ENCODE results near the gene RNPEP. TPM values are rescaled to one million over a fixed set of nuclear protein-coding genes. Genes with fewer than 3 reads are reported as not detected.

The RNPEP gene
- total and polyA plus RNA-seq, 2 of the 13 experiments (the other 11 are each of a cell fraction or from before 2014, with no cell fraction given): 20.6 to 38.4 TPM

GRCh38 chr1:201955009-201955728 lies 27.3 kb upstream of the RNPEP start, which contains the start of gene TIMM17A:
TSS of gene TIMM17A (plus strand) at chr1:201955503. CDS start at chr1:201955527, 24 bp downstream.
- WGBS (ENCODE audit: low lambda C conversion rate): under 1% methylated on average over 17 of the region's 43 CpGs
- H3K9ac ChIP-seq (ENCODE audit: insufficient read depth, low read depth, low read length): peak within 1 kb of the TSS; percentile 95
- POLR2A ChIA-PET: interaction anchor here (0.8 to 2.8 kb wide), 12 partner anchors 9 to 486 kb away, joined by 3 to 18 read pairs (median 4); partner anchors contain the start of genes ELF3, LMOD1 and PHLDA3
- peak within 1 kb of the TSS; percentile 71 to 95 (median 93) for H3K4me3 ChIP-seq (replicated peaks in 1 of 3; ENCODE audit: insufficient read depth in 1 of 3, low read depth in 2 of 3, low read length in 3 of 3)
- in situ Hi-C loops (cut with HindIII; ENCODE audit: extremely low pct_ligation_motif_present, low pct_unique_long_range_greater_than_20kb) (no loop called here), intact Hi-C loops (cut with micrococcal nuclease; ENCODE audit: unreplicated experiment) (loop anchor here (5.0 kb wide), 1 partner anchor 58 kb away; no protein-coding TSS in a partner anchor)
- H3K9me3 ChIP-seq (ENCODE audit: low read length): no peaks in the 10 kb centered on the region
- peak; percentile 95 for DNase-seq (ENCODE audit: low spot score)
- no TSS peak for BruUV-seq (replicated peaks)
- peaks cover 4 to 24% of the 10 kb centered on the region in 2 experiments; a peak in 4 of 5 replicates for H3K36me3 ChIP-seq (replicated peaks in 1 of 2; ENCODE audit: control insufficient read depth in 1 of 2, insufficient read depth in 2 of 2, low read length in 2 of 2)
- H3K4me2 ChIP-seq (ENCODE audit: low read depth, low read length): peak within 1 kb of the TSS; percentile 79
- no peaks in the 10 kb centered on the region for H4K20me1 ChIP-seq (ENCODE audit: insufficient read depth, low read length)
- peaks cover 0 to 3% of the 10 kb centered on the region in 2 experiments; a peak in 1 of 5 replicates for H3K27me3 ChIP-seq (ENCODE audit: control insufficient read depth in 1 of 2, insufficient read depth in 2 of 2, low read length in 2 of 2)
- H3K79me2 ChIP-seq (ENCODE audit: insufficient read depth, low read length): peaks cover 22% of the 10 kb centered on the region
- peak within 1 kb of the TSS; percentile 84 for H2AFZ ChIP-seq (ENCODE audit: low read length)
- peak within 1 kb of the TSS; percentile 76 for H3K27ac ChIP-seq (ENCODE audit: extremely low read length, insufficient read depth, low read length)
- H3K4me1 ChIP-seq (ENCODE audit: insufficient read depth, low read length): peaks cover 17% of the 10 kb centered on the region
- CTCF ChIA-PET (ENCODE audit: low intra/inter-chr PET ratio, low total read pairs): no interaction called here
- peak; percentile 93 for FAIRE-seq
- ATAC-seq: peak; percentile 100
- peak; percentile 32; the same call in 1 of the 2 replicates for TF ChIP-seq ZNF747 (CRISPR knock-in tag; IDR thresholded peaks at IDR 0.05; ENCODE audit: borderline replicate concordance)
- TF ChIP-seq NR2C2 (CRISPR knock-in tag; IDR thresholded peaks at IDR 0.05; ENCODE audit: borderline replicate concordance): peak; percentile 98
- TF ChIP-seq ZNF562 (CRISPR knock-in tag; IDR thresholded peaks at IDR 0.05; ENCODE audit: borderline replicate concordance): no peak
- peak; percentile 55; the same call in 1 of the 2 replicates for TF ChIP-seq MTA1 (CRISPR knock-in tag; IDR thresholded peaks at IDR 0.05; ENCODE audit: borderline replicate concordance)
- no peak; the same call in 1 of the 2 replicates for TF ChIP-seq ZNF44 (CRISPR knock-in tag; IDR thresholded peaks at IDR 0.05)
- TF ChIP-seq AKAP8 (CRISPR knock-in tag; IDR thresholded peaks at IDR 0.05): no peak
- no peak; the same call in 1 of the 2 replicates for TF ChIP-seq ZFP37 (CRISPR knock-in tag; IDR thresholded peaks at IDR 0.05; ENCODE audit: borderline replicate concordance)
- peak; percentile 41 for TF ChIP-seq RARA (CRISPR knock-in tag; IDR thresholded peaks at IDR 0.05)
- no peak for TF ChIP-seq CBX2 (IDR thresholded peaks at IDR 0.05; ENCODE audit: low read depth, low read length)
- TF ChIP-seq CBX2 (CRISPR knock-in tag; IDR thresholded peaks at IDR 0.05; ENCODE audit: low read depth): 0 out of 2 replicates have a peak, but pooled peaks have one; percentile 60
- no peak for TF ChIP-seq SRSF9 (IDR thresholded peaks at IDR 0.05; ENCODE audit: borderline replicate concordance, insufficient read depth, low read depth, low read length, poor library complexity, severe bottlenecking)
- peak; percentile 33; the same call in 1 of the 2 replicates for TF ChIP-seq HES4 (CRISPR knock-in tag; IDR thresholded peaks at IDR 0.05; ENCODE audit: borderline replicate concordance)
- peak; percentile 61; the same call in 1 of the 2 replicates for TF ChIP-seq ZNF792 (CRISPR knock-in tag; IDR thresholded peaks at IDR 0.05)
- no peak for TF ChIP-seq ZNF30 (CRISPR knock-in tag; IDR thresholded peaks at IDR 0.05)
- TF ChIP-seq MAF1 (CRISPR knock-in tag; IDR thresholded peaks at IDR 0.05; ENCODE audit: borderline replicate concordance): no peak
- TF ChIP-seq, protein P1, sequence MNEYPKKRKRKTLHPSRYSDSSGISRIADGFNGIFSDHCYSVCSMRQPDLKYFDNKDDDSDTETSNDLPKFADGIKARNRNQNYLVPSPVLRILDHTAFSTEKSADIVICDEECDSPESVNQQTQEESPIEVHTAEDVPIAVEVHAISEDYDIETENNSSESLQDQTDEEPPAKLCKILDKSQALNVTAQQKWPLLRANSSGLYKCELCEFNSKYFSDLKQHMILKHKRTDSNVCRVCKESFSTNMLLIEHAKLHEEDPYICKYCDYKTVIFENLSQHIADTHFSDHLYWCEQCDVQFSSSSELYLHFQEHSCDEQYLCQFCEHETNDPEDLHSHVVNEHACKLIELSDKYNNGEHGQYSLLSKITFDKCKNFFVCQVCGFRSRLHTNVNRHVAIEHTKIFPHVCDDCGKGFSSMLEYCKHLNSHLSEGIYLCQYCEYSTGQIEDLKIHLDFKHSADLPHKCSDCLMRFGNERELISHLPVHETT (CRISPR knock-in tag; conservative IDR thresholded peaks at IDR 0.05): no peak
- TF ChIP-seq NR3C1 (CRISPR knock-in tag; IDR thresholded peaks at IDR 0.05): no peak
- TF ChIP-seq MXI1 (IDR thresholded peaks at IDR 0.05; ENCODE audit: borderline replicate concordance, low read depth, low read length): peak; percentile 72; the same call in 1 of the 3 replicates
- no peak; the same call in 1 of the 2 replicates for TF ChIP-seq ZNF329 (CRISPR knock-in tag; IDR thresholded peaks at IDR 0.05; ENCODE audit: low read depth)
- peak; percentile 86 for TF ChIP-seq HOXA3 (CRISPR knock-in tag; IDR thresholded peaks at IDR 0.05)
- no peak for TF ChIP-seq HNRNPUL1 (IDR thresholded peaks at IDR 0.05; ENCODE audit: low read depth, low read length)
- peak; percentile 60; the same call in 1 of the 2 replicates for TF ChIP-seq LBX2 (CRISPR knock-in tag; IDR thresholded peaks at IDR 0.05; ENCODE audit: borderline replicate concordance)
- no peak for TF ChIP-seq RORA (CRISPR knock-in tag; IDR thresholded peaks at IDR 0.05)
- no peak for TF ChIP-seq MIER3 (CRISPR knock-in tag; IDR thresholded peaks at IDR 0.05; ENCODE audit: borderline replicate concordance)

All from HepG2 (cell line).